ENCODE results near the gene YKT6.
A peak's percentile ranks its signal among the peaks of the same experiment; 100 is the strongest.

The YKT6 gene

DNA sequence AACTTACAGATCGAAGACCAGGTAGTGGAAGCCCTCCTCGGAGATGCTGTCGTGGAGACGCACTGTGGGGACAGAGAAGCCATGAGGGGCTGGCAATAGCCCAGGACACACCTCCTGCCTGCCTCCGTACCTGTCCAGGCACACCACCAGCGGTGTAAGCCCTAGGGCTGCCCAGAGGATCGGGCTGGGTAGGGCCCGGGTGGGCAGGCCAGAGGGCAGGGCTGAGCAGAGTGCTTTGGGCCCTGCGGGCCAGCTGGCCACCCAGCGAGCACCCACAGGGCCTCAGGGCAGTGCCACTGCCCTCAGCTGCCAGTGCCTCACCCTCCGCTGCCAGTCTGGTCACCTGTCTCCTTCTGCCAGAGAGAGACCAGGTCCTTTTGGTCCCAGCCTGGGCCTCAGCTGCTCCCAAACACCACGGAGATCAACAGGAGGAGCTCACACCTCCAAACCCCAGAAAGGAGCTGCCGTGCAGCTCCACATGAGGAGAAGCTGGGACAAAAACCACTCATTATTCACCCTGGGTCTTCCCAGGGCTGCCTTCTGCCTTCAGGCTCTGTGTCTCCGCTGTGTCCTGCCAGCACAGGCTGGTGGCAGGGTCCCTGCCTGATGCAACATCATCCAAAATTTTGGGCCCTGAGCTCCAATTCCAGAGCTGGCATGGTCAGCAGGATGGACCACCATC lies 58.2 kb downstream of the YKT6 start:
- Histone ChIP-seq H3K9ac (ENCODE audit: low read depth, low read length) (peak overlapping the region; percentile 67), H3K4me2 (ENCODE audit: low read length) (peak overlapping the region; percentile 72), H3K36me3 (ENCODE audit: insufficient read depth, low read length) (no peaks in the 10 kb centered on the region), H3K27me3 (ENCODE audit: control insufficient read depth, insufficient read depth, low read length) (peaks cover under 1% of the 10 kb centered on the region), H3K4me3 (ENCODE audit: low read length) (peak overlapping the region; percentile 52), H3K4me1 (ENCODE audit: control insufficient read depth, insufficient read depth, low read length) (peaks cover 33% of the 10 kb centered on the region), H3K9me3 (replicated peaks; ENCODE audit: low read length) (no peaks in the 10 kb centered on the region)

DNA sequence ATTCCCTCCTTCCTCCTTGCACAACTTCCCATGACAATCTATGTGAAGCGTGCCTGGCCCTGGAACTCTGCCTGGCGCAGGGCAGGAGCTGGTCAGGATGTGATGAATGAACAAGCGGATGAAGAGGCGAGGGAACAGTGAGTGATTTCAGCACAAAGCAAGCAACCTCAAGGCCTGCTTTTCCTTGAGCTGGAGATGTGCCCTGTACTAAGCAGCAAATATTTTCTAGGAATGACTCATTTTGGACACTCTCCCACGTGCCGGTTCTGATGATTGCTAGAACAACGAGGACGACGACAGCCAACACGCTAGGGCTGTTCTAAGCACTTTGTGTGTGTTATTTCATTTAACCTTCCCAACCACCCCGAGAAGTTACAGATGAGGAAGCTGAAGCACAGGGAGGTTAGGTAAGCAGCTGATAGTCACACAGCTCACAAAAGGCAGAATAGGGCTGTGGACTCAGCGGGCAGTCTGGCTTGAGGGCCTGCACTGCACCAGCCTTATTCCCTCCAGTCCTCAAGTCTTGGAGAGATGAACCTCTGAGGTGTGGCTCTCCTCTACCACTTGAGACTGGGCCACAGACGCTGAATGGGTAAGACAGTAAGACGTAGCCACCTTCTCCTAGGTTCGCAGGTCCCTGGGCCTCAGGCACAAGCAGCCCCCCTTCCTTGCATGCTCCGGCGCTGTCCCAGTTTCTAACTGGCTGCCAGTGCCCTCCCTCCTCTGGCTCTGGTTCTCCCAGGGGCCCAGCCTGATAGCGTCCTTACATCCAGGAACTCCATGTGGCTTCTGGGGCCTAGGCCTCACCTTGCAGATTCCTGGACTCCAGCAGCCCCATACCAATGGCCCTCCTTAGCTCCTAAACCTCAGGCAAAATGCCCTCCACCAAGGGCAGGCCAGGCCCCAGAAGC lies 59.0 kb downstream of the YKT6 start:
- no peaks in the 10 kb centered on the region for H3K36me3 ChIP-seq (ENCODE audit: insufficient read depth, low read length)
- H3K9ac ChIP-seq (ENCODE audit: low read depth, low read length), result peak overlapping the region; percentile 67
- H3K4me1 ChIP-seq (ENCODE audit: control insufficient read depth, insufficient read depth, low read length), result peaks cover 33% of the 10 kb centered on the region
- H3K4me2 ChIP-seq (ENCODE audit: low read length), result peak overlapping the region; percentile 72
- no peak overlapping the region for H3K4me3 ChIP-seq (ENCODE audit: low read length)
- no peaks in the 10 kb centered on the region for H3K9me3 ChIP-seq (replicated peaks; ENCODE audit: low read length)
- H3K27me3 ChIP-seq (ENCODE audit: control insufficient read depth, insufficient read depth, low read length), result peaks cover 9% of the 10 kb centered on the region

DNA sequence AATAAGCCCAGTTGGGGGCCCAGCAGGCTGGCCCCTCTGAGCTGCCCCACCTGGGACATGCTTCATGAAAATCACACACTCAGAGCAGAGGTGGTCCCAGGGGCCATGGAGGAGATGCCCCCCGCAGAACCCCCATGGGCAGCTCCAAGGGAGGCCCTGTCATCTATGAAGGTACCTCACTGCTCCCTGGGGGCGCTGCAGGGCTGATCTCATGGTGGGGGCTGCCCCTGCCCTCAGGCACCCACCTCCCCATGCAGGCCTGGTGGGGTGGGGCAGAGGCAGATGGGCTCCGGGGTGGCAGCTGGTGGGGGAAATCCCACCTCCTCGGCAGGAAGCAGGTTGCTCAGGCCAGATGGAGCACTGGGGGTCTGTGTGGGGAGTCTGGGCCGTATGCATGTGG lies 60.5 kb downstream of the YKT6 start:
- Histone ChIP-seq H3K4me2 (ENCODE audit: low read length) (no peak overlapping the region), H3K4me1 (ENCODE audit: control insufficient read depth, insufficient read depth, low read length) (peaks cover 33% of the 10 kb centered on the region), H3K9me3 (replicated peaks; ENCODE audit: low read length) (no peaks in the 10 kb centered on the region), H3K27me3 (ENCODE audit: control insufficient read depth, insufficient read depth, low read length) (peaks cover 22% of the 10 kb centered on the region), H3K4me3 (ENCODE audit: low read length) (no peak overlapping the region), H3K9ac (ENCODE audit: low read depth, low read length) (no peak overlapping the region), H3K36me3 (ENCODE audit: insufficient read depth, low read length) (no peaks in the 10 kb centered on the region)

DNA sequence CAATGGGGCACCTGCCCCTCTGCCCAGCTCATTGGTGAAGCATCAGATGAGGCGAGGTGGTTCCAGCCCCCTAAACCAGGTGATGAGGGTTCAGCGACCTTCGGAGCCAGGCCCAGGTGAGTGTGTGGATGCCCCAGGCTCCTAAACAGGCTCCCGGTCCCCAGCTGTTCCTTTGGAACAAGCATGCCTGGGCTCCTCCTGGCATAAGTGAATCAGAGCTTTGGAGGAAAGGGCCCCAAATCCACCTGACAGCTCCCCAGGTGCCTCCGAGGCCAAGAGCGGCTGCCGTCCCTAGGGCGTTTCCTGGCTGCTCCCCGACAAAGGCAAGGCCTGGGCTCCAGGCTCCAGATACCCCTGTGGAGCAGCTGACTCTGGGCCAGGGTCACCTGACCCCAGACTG lies 61.3 kb downstream of the YKT6 start:
- H3K9me3 ChIP-seq (replicated peaks; ENCODE audit: low read length), result no peaks in the 10 kb centered on the region
- peaks cover 30% of the 10 kb centered on the region for H3K27me3 ChIP-seq (ENCODE audit: control insufficient read depth, insufficient read depth, low read length)
- peaks cover 32% of the 10 kb centered on the region for H3K4me1 ChIP-seq (ENCODE audit: control insufficient read depth, insufficient read depth, low read length)
- H3K4me3 ChIP-seq (ENCODE audit: low read length), result no peak overlapping the region
- no peaks in the 10 kb centered on the region for H3K36me3 ChIP-seq (ENCODE audit: insufficient read depth, low read length)
- no peak overlapping the region for H3K4me2 ChIP-seq (ENCODE audit: low read length)
- no peak overlapping the region for H3K9ac ChIP-seq (ENCODE audit: low read depth, low read length)

GRCh38 chr7:44263326-44264082 lies 62.7 kb downstream of the YKT6 start:
- Histone ChIP-seq H3K4me3 (ENCODE audit: low read length) (no peak overlapping the region), H3K4me1 (ENCODE audit: control insufficient read depth, insufficient read depth, low read length) (peaks cover 18% of the 10 kb centered on the region), H3K9ac (ENCODE audit: low read depth, low read length) (no peak overlapping the region), H3K27me3 (ENCODE audit: control insufficient read depth, insufficient read depth, low read length) (peaks cover 45% of the 10 kb centered on the region), H3K4me2 (ENCODE audit: low read length) (no peak overlapping the region), H3K9me3 (replicated peaks; ENCODE audit: low read length) (no peaks in the 10 kb centered on the region), H3K36me3 (ENCODE audit: insufficient read depth, low read length) (no peaks in the 10 kb centered on the region)

Data from skeletal muscle satellite cell (primary cell).